Measurements from ENCODE around the gene TRAK2.

The TRAK2 gene

GRCh38 chr2:201329409-201329808 lies 121.8 kb downstream of the TRAK2 start:
- H3K4me1 ChIP-seq (ENCODE audit: insufficient read depth, low read length, poor library complexity, severe bottlenecking): no peaks in the 10 kb centered on the region
- H3K79me2 ChIP-seq (ENCODE audit: insufficient read depth, low read length): no peaks in the 10 kb centered on the region
- no peak overlapping the region for H3K9ac ChIP-seq (ENCODE audit: low read depth, low read length, poor library complexity, severe bottlenecking)
- TF ChIP-seq, protein P1, sequence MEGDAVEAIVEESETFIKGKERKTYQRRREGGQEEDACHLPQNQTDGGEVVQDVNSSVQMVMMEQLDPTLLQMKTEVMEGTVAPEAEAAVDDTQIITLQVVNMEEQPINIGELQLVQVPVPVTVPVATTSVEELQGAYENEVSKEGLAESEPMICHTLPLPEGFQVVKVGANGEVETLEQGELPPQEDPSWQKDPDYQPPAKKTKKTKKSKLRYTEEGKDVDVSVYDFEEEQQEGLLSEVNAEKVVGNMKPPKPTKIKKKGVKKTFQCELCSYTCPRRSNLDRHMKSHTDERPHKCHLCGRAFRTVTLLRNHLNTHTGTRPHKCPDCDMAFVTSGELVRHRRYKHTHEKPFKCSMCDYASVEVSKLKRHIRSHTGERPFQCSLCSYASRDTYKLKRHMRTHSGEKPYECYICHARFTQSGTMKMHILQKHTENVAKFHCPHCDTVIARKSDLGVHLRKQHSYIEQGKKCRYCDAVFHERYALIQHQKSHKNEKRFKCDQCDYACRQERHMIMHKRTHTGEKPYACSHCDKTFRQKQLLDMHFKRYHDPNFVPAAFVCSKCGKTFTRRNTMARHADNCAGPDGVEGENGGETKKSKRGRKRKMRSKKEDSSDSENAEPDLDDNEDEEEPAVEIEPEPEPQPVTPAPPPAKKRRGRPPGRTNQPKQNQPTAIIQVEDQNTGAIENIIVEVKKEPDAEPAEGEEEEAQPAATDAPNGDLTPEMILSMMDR (conservative IDR thresholded peaks at IDR 0.05; ENCODE audit: low read length): no peak
- TF ChIP-seq EZH2phosphoT487 (IDR thresholded peaks at IDR 0.05; ENCODE audit: borderline replicate concordance): no peak
- H2AFZ ChIP-seq (ENCODE audit: low read length): no peak overlapping the region
- H3K4me3 ChIP-seq (ENCODE audit: low read length, poor library complexity, severe bottlenecking): no peak overlapping the region
- no peak overlapping the region for H3K4me2 ChIP-seq (ENCODE audit: low read depth, low read length, poor library complexity, severe bottlenecking)
- no peaks in the 10 kb centered on the region for H3K27me3 ChIP-seq (ENCODE audit: insufficient read depth, low read length, poor library complexity, severe bottlenecking)
- no peaks in the 10 kb centered on the region for H3K36me3 ChIP-seq (ENCODE audit: insufficient read depth, low read length)
- H4K20me1 ChIP-seq (ENCODE audit: insufficient read depth, low read length, poor library complexity, severe bottlenecking): no peaks in the 10 kb centered on the region
- no peaks in the 10 kb centered on the region for H3K9me2 ChIP-seq (replicated peaks; ENCODE audit: low read depth, low read length)
- no peaks in the 10 kb centered on the region for H3F3A ChIP-seq (ENCODE audit: low read depth)
- 0 out of 2 replicates have a peak, but pooled peaks cover 3% of the 10 kb centered on the region for H3K9me3 ChIP-seq (ENCODE audit: insufficient read depth, low read depth, low read length)

DNA sequence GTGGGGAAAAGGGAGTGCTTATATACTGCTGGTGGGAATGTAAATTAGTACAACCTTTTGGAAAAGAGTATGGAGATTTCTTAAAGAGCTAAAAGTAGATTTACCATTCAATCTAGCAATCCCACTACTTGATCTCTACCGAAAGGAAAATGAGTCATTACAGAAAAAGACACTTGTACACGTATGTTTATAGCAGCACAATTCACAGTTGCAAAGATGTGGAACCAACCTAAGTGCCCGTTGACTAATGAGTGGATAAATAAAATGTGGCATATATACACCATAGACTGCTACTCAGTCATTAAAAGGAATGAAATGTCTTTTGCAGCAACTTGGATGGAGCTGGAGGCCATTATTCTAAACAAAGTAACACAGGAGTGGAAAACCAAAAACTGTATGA lies 123.6 kb downstream of the TRAK2 start:
- no peaks in the 10 kb centered on the region for H3K4me1 ChIP-seq (ENCODE audit: insufficient read depth, low read length, poor library complexity, severe bottlenecking)
- H3K9me2 ChIP-seq (replicated peaks; ENCODE audit: low read depth, low read length): no peaks in the 10 kb centered on the region
- 0 out of 2 replicates have a peak, but pooled peaks cover 9% of the 10 kb centered on the region for H3K9me3 ChIP-seq (ENCODE audit: insufficient read depth, low read depth, low read length)
- no peak overlapping the region for H2AFZ ChIP-seq (ENCODE audit: low read length)
- H4K20me1 ChIP-seq (ENCODE audit: insufficient read depth, low read length, poor library complexity, severe bottlenecking): no peaks in the 10 kb centered on the region
- H3F3A ChIP-seq (ENCODE audit: low read depth): no peaks in the 10 kb centered on the region
- no peak overlapping the region for H3K4me3 ChIP-seq (ENCODE audit: low read length, poor library complexity, severe bottlenecking)
- TF ChIP-seq, protein P1 (conservative IDR thresholded peaks at IDR 0.05; ENCODE audit: low read length): no peak
- TF ChIP-seq EZH2phosphoT487 (IDR thresholded peaks at IDR 0.05; ENCODE audit: borderline replicate concordance): no peak
- no peaks in the 10 kb centered on the region for H3K27me3 ChIP-seq (ENCODE audit: insufficient read depth, low read length, poor library complexity, severe bottlenecking)
- no peak overlapping the region for H3K9ac ChIP-seq (ENCODE audit: low read depth, low read length, poor library complexity, severe bottlenecking)
- H3K36me3 ChIP-seq (ENCODE audit: insufficient read depth, low read length): no peaks in the 10 kb centered on the region
- no peak overlapping the region for H3K4me2 ChIP-seq (ENCODE audit: low read depth, low read length, poor library complexity, severe bottlenecking)
- no peaks in the 10 kb centered on the region for H3K79me2 ChIP-seq (ENCODE audit: insufficient read depth, low read length)

Measured in Loucy (cell line).